GM12873 (cell line): ENCODE measurements around the gene PGAM2.

ENCODE experiments used
- TF ChIP-seq, protein P1 (sequence below): IDR thresholded peaks from 2 replicates; pipeline ENCODE4 v1.5.1; 2012; ENCODE audit warnings: low read depth, mild to moderate bottlenecking, moderate library complexity, low read length, control low read depth; ENCODE audit not compliant: insufficient read depth; ENCODE audit errors: missing control alignments

PGAM2 gene

DNA sequence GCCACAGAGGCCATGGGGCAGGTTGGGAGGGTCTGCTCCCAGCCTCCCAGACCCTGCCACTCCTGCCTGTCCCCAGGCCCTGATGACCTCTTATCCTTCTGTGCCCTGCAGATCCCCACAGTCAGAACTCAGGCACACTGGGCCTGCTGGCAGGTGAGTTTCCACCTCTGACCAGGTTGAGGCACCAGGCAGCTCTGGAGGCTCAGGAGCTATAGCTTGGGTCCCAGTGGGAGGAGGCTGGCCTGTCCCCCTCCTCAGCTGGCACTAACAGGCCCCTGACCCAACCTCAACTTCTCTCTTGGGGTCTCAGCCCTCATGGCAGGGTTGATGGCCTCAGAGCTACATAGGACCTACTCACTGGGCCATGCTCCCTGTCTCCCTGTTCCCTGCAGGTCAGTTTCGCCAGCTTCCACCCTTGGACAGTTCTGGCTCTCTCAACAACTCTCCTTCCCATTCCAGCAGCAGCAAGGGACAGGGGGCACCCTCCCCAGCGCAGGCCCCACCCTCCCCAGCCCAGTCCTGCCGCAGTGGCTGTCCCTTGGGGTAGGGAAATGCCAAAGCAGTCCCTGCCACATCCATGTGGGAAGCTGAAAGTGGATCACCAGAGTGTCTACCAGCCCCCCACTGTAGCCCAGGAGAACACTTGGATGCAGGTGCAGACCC lies 36.1 kb upstream of the PGAM2 start:
- TF ChIP-seq, protein P1, sequence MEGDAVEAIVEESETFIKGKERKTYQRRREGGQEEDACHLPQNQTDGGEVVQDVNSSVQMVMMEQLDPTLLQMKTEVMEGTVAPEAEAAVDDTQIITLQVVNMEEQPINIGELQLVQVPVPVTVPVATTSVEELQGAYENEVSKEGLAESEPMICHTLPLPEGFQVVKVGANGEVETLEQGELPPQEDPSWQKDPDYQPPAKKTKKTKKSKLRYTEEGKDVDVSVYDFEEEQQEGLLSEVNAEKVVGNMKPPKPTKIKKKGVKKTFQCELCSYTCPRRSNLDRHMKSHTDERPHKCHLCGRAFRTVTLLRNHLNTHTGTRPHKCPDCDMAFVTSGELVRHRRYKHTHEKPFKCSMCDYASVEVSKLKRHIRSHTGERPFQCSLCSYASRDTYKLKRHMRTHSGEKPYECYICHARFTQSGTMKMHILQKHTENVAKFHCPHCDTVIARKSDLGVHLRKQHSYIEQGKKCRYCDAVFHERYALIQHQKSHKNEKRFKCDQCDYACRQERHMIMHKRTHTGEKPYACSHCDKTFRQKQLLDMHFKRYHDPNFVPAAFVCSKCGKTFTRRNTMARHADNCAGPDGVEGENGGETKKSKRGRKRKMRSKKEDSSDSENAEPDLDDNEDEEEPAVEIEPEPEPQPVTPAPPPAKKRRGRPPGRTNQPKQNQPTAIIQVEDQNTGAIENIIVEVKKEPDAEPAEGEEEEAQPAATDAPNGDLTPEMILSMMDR: no peak

DNA sequence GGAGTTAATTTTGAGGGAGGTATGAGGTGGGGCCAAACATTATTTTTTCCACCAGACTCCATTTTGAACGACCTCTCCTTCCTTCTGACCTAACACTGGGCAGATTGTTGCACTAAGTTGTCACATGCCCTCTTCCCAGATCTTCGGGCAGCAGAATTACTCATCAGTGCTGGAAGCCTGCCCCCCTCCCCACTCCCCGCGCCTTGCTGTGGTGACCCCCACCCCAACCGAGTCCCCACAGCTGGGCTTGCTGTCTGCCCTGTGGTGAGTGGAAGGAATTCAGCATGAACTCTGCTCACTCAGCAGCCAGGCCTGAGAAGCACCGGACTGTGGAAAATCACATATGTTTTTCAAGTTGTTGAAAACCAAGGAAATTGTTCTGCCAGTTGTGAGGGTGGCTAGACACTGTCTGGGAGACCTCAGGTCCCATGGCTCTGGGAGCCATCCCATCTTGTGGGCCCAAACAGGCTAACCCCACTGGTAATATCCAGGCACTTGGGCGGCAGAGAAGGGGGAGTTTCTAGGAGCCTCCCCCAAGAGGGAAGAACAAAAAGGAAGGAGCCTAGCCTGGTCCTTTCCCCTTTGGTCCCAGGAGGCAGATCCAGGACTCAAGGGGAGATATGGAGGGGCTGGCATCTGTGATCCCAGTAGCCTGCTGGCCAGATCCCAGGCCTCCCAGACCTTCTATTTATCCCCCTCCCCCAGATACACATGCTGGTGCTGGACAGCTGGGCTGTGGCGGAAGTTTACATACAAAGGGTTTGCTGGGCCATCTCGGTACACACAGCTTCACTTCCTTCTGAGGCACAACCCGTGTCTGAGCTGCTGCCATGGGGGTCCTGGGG lies 35.3 kb upstream of the PGAM2 start:
- TF ChIP-seq, protein P1: no peak

GRCh38 chr7:44099669-44100068 lies 34.3 kb upstream of the PGAM2 start:
- TF ChIP-seq, protein P1: no peak

- TF ChIP-seq, protein P1: no peak
Observed at GRCh38 chr7:44098092-44099068, 33.0 kb upstream of the PGAM2 start.

DNA sequence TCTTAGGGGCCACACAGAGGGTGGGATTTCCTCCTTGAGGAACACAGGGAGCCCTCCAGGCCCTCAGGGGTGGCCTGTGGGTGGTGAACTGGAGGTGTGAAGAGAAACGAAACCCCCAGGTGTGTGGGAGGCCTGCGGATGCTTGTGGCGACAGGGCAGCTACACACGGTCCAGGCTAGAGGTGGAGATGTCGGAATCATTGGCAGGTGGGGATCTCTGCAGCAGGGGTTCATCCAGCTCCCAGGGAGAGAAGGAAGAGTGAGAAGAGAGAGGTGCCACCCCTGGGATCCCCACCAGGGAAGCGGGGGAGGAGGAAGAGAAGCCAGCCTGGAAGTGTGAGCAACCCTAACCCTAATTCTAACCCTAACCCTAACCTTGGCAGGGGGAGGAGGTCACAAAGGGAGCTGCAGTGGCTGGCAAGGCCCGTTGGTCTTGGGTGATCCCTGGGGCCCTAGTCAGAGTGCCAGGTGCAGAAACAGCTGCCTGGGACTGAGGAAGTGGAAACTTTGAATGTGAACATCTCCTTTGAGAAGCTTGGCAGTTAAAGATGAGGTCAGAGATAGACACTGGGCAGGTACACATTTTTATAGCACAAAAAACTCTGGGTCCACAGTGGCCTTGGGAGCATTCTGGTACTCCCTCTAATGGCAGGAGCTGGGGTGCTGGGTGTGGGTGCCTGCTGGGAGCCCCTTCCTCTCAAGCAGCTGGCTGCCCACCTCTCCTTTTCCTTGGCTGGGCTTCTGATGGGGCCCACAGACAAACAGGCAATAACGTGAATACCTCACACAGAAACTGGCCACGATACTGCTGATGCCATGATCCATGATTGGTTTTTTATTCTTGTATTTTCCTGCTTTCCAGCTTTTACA lies 31.9 kb upstream of the PGAM2 start:
- TF ChIP-seq, protein P1: no peak

- TF ChIP-seq, protein P1: no peak
Observed at GRCh38 chr7:44096326-44096881, 31.0 kb upstream of the PGAM2 start.
